ENCODE measurements around the gene KCNMA1.

GRCh38 chr10:77179015-77179695 lies 458.5 kb downstream of the KCNMA1 start:
- TF ChIP-seq CTCF (IDR thresholded peaks at IDR 0.05) (no peak), ZFX (IDR thresholded peaks at IDR 0.05; ENCODE audit: borderline replicate concordance) (no peak)

All from 22Rv1 (cell line).